Activated CD4-positive, alpha-beta T cell treated with anti-CD3 and anti-CD28 coated beads for 36 hours (primary cell): ENCODE results near the gene KCNIP4. TPM values are rescaled to one million over a fixed set of nuclear protein-coding genes. Genes with fewer than 3 reads are reported as not detected.
A peak's percentile ranks its signal among the peaks of the same experiment; 100 is the strongest.
"Not testable (repeated sequence)": the region's sequence is repeated elsewhere in the genome, so short reads cannot be mapped to it uniquely, and the experiment has no call there.

ENCODE experiments used
- ATAC-seq: fragments of 200-7000 bp; cut with Tn5 transposase; one replicate; pipeline ENCODE4 v1.10.0; 2021; ENCODE audit warnings: mild to moderate bottlenecking, moderate library complexity
- CTCF ChIA-PET: fragments of 350-600 bp; sonication (Branson Sonifier 250); formaldehyde crosslinking; loops from one replicate; lab custom pipeline; 2021; ENCODE audit warnings: antibody characterized with exemption; lab: Charles Lee
- POLR2A ChIA-PET: fragments of 350-600 bp; sonication (Branson Sonifier 250); formaldehyde crosslinking; loops from one replicate; lab custom pipeline; 2021; ENCODE audit warnings: antibody characterized with exemption, inconsistent platforms; lab: Charles Lee
- DNase-seq: peaks from one replicate; pipeline ENCODE4 v3.0.0-alpha.2; 2020
- H3K27ac Mint-ChIP-seq: one replicate; pipeline ENCODE4 v1.8.0; 2021; ENCODE audit warnings: mixed read lengths
- H3K27me3 Mint-ChIP-seq: one replicate; pipeline ENCODE4 v1.8.0; 2021; ENCODE audit warnings: mixed read lengths
- H3K36me3 Mint-ChIP-seq: one replicate; pipeline ENCODE4 v1.8.0; 2021; ENCODE audit warnings: low read depth, mixed read lengths
- H3K4me1 Mint-ChIP-seq: one replicate; pipeline ENCODE4 v1.8.0; 2021; ENCODE audit warnings: mixed read lengths
- H3K4me3 Mint-ChIP-seq: one replicate; pipeline ENCODE4 v1.8.0; 2021; ENCODE audit warnings: mild to moderate bottlenecking, moderate library complexity, mixed read lengths
- H3K9me3 Mint-ChIP-seq: one replicate; pipeline ENCODE4 v1.8.0; 2021; ENCODE audit warnings: low read depth, mixed read lengths
- intact Hi-C, 2 experiments: fragments of 100-400 bp; cut with DNase I in 1 of 2; cut with micrococcal nuclease in 1 of 2; formaldehyde crosslinking; loops; one replicate each; pipeline versions ENCODE4 v1.14.2 to v1.15.1; 2022 to 2024; cut with DNase I, micrococcal nuclease
- total RNA-seq, 2 experiments: library from RNA; stranded (reverse); gene quantifications; one replicate each; pipeline ENCODE4 v1.2.3, GENCODE V29; 2021

KCNIP4 gene
- total RNA-seq, 2 experiments from 2014 or later, result not detected

GRCh38 chr4:20831746-20832145 lies 1116.8 kb downstream of the KCNIP4 start:
- H3K27ac Mint-ChIP-seq, result no peak overlapping the region
- H3K4me1 Mint-ChIP-seq, result no peaks in the 10 kb centered on the region
- no peak overlapping the region for H3K4me3 Mint-ChIP-seq

GRCh38 chr4:20829617-20830357 lies 1118.8 kb downstream of the KCNIP4 start:
- ATAC-seq (no peak), DNase-seq (no peak)
- intact Hi-C loops, result no loop called here
- POLR2A ChIA-PET, result no interaction called here
- peaks cover 2% of the 10 kb centered on the region for H3K9me3 Mint-ChIP-seq
- H3K36me3 Mint-ChIP-seq, result no peaks in the 10 kb centered on the region
- CTCF ChIA-PET, result interaction anchor here (0.8 to 0.9 kb wide), 2 partner anchors 16 to 38 kb away, joined by 3 read pairs; no protein-coding TSS in a partner anchor
- H3K27ac Mint-ChIP-seq, result no peak overlapping the region
- H3K4me1 Mint-ChIP-seq, result no peaks in the 10 kb centered on the region
- no peaks in the 10 kb centered on the region for H3K27me3 Mint-ChIP-seq
- no peak overlapping the region for H3K4me3 Mint-ChIP-seq

More at GRCh38 chr4:20831746-20832145, 1116.8 kb downstream of the KCNIP4 start:
- Mint-ChIP-seq H3K9me3 (peaks cover 2% of the 10 kb centered on the region), H3K27me3 (no peaks in the 10 kb centered on the region), H3K36me3 (no peaks in the 10 kb centered on the region)
- intact Hi-C loops, result no loop called here
- POLR2A ChIA-PET, result no interaction called here
- no peak for ATAC-seq
- no peak for DNase-seq
- CTCF ChIA-PET, result no interaction called here

GRCh38 chr4:20825505-20825904 lies 1123.1 kb downstream of the KCNIP4 start:
- ATAC-seq (no peak), DNase-seq (no peak)
- H3K4me3 Mint-ChIP-seq, result no peak overlapping the region
- intact Hi-C loops, result no loop called here
- ChIA-PET POLR2A (no interaction called here), CTCF (interaction anchor here (0.6 kb wide), 1 partner anchor 51 kb away, joined by 3 read pairs; no protein-coding TSS in a partner anchor)
- H3K27ac Mint-ChIP-seq, result no peak overlapping the region
- H3K4me1 Mint-ChIP-seq, result no peaks in the 10 kb centered on the region
- H3K27me3 Mint-ChIP-seq, result no peaks in the 10 kb centered on the region
- no peaks in the 10 kb centered on the region for H3K9me3 Mint-ChIP-seq
- no peaks in the 10 kb centered on the region for H3K36me3 Mint-ChIP-seq

GRCh38 chr4:20816287-20816686 lies 1132.3 kb downstream of the KCNIP4 start:
- CTCF ChIA-PET, result no interaction called here

GRCh38 chr4:20813700-20814099 lies 1134.9 kb downstream of the KCNIP4 start:
- Mint-ChIP-seq H3K27ac (no peak overlapping the region), H3K27me3 (peaks cover 3% of the 10 kb centered on the region), H3K36me3 (no peaks in the 10 kb centered on the region), H3K4me3 (no peak overlapping the region), H3K4me1 (no peaks in the 10 kb centered on the region), H3K9me3 (no peaks in the 10 kb centered on the region)
- POLR2A ChIA-PET, result no interaction called here
- CTCF ChIA-PET, result interaction anchor here (0.9 kb wide), 1 partner anchor 16 kb away, joined by 3 read pairs; no protein-coding TSS in a partner anchor
- no peak for DNase-seq
- intact Hi-C loops, result no loop called here
- ATAC-seq, result no peak

More at GRCh38 chr4:20816287-20816686, 1132.3 kb downstream of the KCNIP4 start:
- POLR2A ChIA-PET, result interaction anchor here (0.6 kb wide), 2 partner anchors 18 to 404 kb away, joined by 3 read pairs; no protein-coding TSS in a partner anchor
- Mint-ChIP-seq H3K4me3 (no peak overlapping the region), H3K9me3 (no peaks in the 10 kb centered on the region), H3K27me3 (peaks cover 2% of the 10 kb centered on the region), H3K4me1 (no peaks in the 10 kb centered on the region), H3K27ac (no peak overlapping the region), H3K36me3 (no peaks in the 10 kb centered on the region)
- ATAC-seq (no peak), DNase-seq (no peak)
- intact Hi-C loops, result no loop called here

- Mint-ChIP-seq H3K4me3 (no peak overlapping the region), H3K4me1 (no peaks in the 10 kb centered on the region), H3K27me3 (peaks cover 3% of the 10 kb centered on the region), H3K27ac (no peak overlapping the region), H3K9me3 (no peaks in the 10 kb centered on the region), H3K36me3 (no peaks in the 10 kb centered on the region)
- intact Hi-C loops, result no loop called here
- POLR2A ChIA-PET, result no interaction called here
- ATAC-seq (no peak), DNase-seq (no peak)
- CTCF ChIA-PET, result no interaction called here
Measured at GRCh38 chr4:20809812-20810211, 1138.8 kb downstream of the KCNIP4 start.

GRCh38 chr4:20805716-20806115 lies 1142.9 kb downstream of the KCNIP4 start:
- no peaks in the 10 kb centered on the region for H3K27me3 Mint-ChIP-seq
- ATAC-seq (no peak), DNase-seq (no peak)
- peaks cover 4% of the 10 kb centered on the region for H3K9me3 Mint-ChIP-seq
- H3K27ac Mint-ChIP-seq, result no peak overlapping the region
- H3K4me3 Mint-ChIP-seq, result no peak overlapping the region
- no peaks in the 10 kb centered on the region for H3K36me3 Mint-ChIP-seq
- ChIA-PET CTCF (no interaction called here), POLR2A (no interaction called here)
- intact Hi-C loops, result no loop called here
- H3K4me1 Mint-ChIP-seq, result no peaks in the 10 kb centered on the region

- no peak overlapping the region for H3K27ac Mint-ChIP-seq
- intact Hi-C loops, result no loop called here
- no peak overlapping the region for H3K4me3 Mint-ChIP-seq
- no peaks in the 10 kb centered on the region for H3K36me3 Mint-ChIP-seq
- no peaks in the 10 kb centered on the region for H3K4me1 Mint-ChIP-seq
- H3K27me3 Mint-ChIP-seq, result peaks cover 4% of the 10 kb centered on the region
- DNase-seq (no peak), ATAC-seq (no peak)
- POLR2A ChIA-PET, result no interaction called here
- CTCF ChIA-PET, result no interaction called here
- peaks cover 4% of the 10 kb centered on the region for H3K9me3 Mint-ChIP-seq
Measured at GRCh38 chr4:20787940-20788665, 1160.5 kb downstream of the KCNIP4 start.

- intact Hi-C loops, DNase-seq, H3K4me1 Mint-ChIP-seq, H3K27me3 Mint-ChIP-seq, ATAC-seq, POLR2A ChIA-PET, H3K36me3 Mint-ChIP-seq, H3K4me3 Mint-ChIP-seq, CTCF ChIA-PET, H3K27ac Mint-ChIP-seq: not testable (repeated sequence)
- H3K9me3 Mint-ChIP-seq, result peaks cover 17% of the 10 kb centered on the region
Measured at GRCh38 chr4:20783134-20783533, 1165.4 kb downstream of the KCNIP4 start.

- no peak overlapping the region for H3K27ac Mint-ChIP-seq
- ATAC-seq (no peak), DNase-seq (no peak)
- no peaks in the 10 kb centered on the region for H3K4me1 Mint-ChIP-seq
- no peak overlapping the region for H3K4me3 Mint-ChIP-seq
- H3K9me3 Mint-ChIP-seq, result peaks cover 20% of the 10 kb centered on the region
- ChIA-PET CTCF (no interaction called here), POLR2A (no interaction called here)
- H3K36me3 Mint-ChIP-seq, result no peaks in the 10 kb centered on the region
- intact Hi-C loops, result loop anchor here in 1 of 2 experiments (10.0 kb wide), 1 partner anchor 356 kb away; no protein-coding TSS in a partner anchor
- H3K27me3 Mint-ChIP-seq, result peaks cover 4% of the 10 kb centered on the region
Measured at GRCh38 chr4:20778896-20779295, 1169.7 kb downstream of the KCNIP4 start.

GRCh38 chr4:20773144-20773997 lies 1175.2 kb downstream of the KCNIP4 start:
- Mint-ChIP-seq H3K27ac (no peak overlapping the region), H3K27me3 (no peaks in the 10 kb centered on the region), H3K4me3 (no peak overlapping the region), H3K9me3 (peaks cover 2% of the 10 kb centered on the region), H3K36me3 (no peaks in the 10 kb centered on the region), H3K4me1 (no peaks in the 10 kb centered on the region)
- ATAC-seq (peak; percentile 51), DNase-seq (peak; percentile 38)
- intact Hi-C loops, result loop anchor here (1.0 to 10.0 kb wide), 6 partner anchors 361 to 995 kb away; no protein-coding TSS in a partner anchor
- ChIA-PET POLR2A (interaction anchor here (0.6 to 1.1 kb wide), 3 partner anchors 8 to 30 kb away, joined by 3 read pairs; no protein-coding TSS in a partner anchor), CTCF (interaction anchor here (0.6 to 2.3 kb wide), 18 partner anchors 9 to 998 kb away, joined by 3 to 15 read pairs (median 4); no protein-coding TSS in a partner anchor)
